GM21717 (cell line): ENCODE data around the gene LPAR1.
"Not testable (repeated sequence)": the region's sequence is repeated elsewhere in the genome, so short reads cannot be mapped to it uniquely, and the experiment has no call there.

Source experiments
- ATAC-seq: cut with Tn5 transposase; IDR thresholded peaks from one replicate; pipeline ENCODE4 v1.9.1; 2021; ENCODE audit warnings: mild to moderate bottlenecking, moderate library complexity; ENCODE audit not compliant: unreplicated experiment

Gene LPAR1

GRCh38 chr9:111038331-111039230, at the start of gene LPAR1:
TSS of gene LPAR1 (minus strand) at chr9:111038470. CDS start at chr9:110972117, 66,353 bp downstream.
- ATAC-seq: no peak

- peak; percentile 59 for ATAC-seq
These were observed 40.2 kb upstream of the LPAR1 start for GRCh38 chr9:111078391-111079038.

GRCh38 chr9:111076519-111076918, 38.2 kb upstream of the LPAR1 start:
- ATAC-seq: no peak

- ATAC-seq: no peak
These were observed 37.8 kb upstream of the LPAR1 start for GRCh38 chr9:111076042-111076441.

- ATAC-seq: no peak
These were observed 36.1 kb upstream of the LPAR1 start for GRCh38 chr9:111074395-111074794.

- ATAC-seq: no peak
These were observed 30.9 kb upstream of the LPAR1 start for GRCh38 chr9:111069183-111069582.

- ATAC-seq: no peak
These were observed 30.5 kb upstream of the LPAR1 start for GRCh38 chr9:111068771-111069170.

- ATAC-seq: no peak
These were observed 30.1 kb upstream of the LPAR1 start for GRCh38 chr9:111068383-111068730.

GRCh38 chr9:111066468-111066867, 28.2 kb upstream of the LPAR1 start:
- ATAC-seq: no peak

GRCh38 chr9:111065414-111065813, 27.1 kb upstream of the LPAR1 start:
- no peak for ATAC-seq

GRCh38 chr9:111064160-111064837, 26.0 kb upstream of the LPAR1 start:
- ATAC-seq: no peak

GRCh38 chr9:111063332-111063731, 25.1 kb upstream of the LPAR1 start:
- ATAC-seq: no peak

- no peak for ATAC-seq
These were observed 19.9 kb upstream of the LPAR1 start for GRCh38 chr9:111058166-111058565.

- ATAC-seq: no peak
These were observed 18.3 kb upstream of the LPAR1 start for GRCh38 chr9:111056538-111056937.

- no peak for ATAC-seq
These were observed 14.5 kb upstream of the LPAR1 start for GRCh38 chr9:111052791-111053190.

GRCh38 chr9:111051400-111051799, 13.1 kb upstream of the LPAR1 start:
- ATAC-seq: no peak

- ATAC-seq: no peak
These were observed 12.5 kb upstream of the LPAR1 start for GRCh38 chr9:111050819-111051218.

GRCh38 chr9:111047287-111047686, 9.0 kb upstream of the LPAR1 start:
- ATAC-seq: not testable (repeated sequence)

- no peak for ATAC-seq
These were observed 3.6 kb upstream of the LPAR1 start for GRCh38 chr9:111041902-111042301.

GRCh38 chr9:111040494-111040893, 2.2 kb upstream of the LPAR1 start:
- ATAC-seq: no peak

GRCh38 chr9:111039231-111039906, 1.1 kb upstream of the LPAR1 start:
- ATAC-seq: no peak
